CD14-positive monocyte (primary cell): ENCODE results near the gene GAMT. TPM values are rescaled to one million over a fixed set of nuclear protein-coding genes. Genes with fewer than 3 reads are reported as not detected.

Source experiments
- DNase-seq, 3 donors: peaks; one replicate each; pipeline ENCODE4 v3.0.0-alpha.2; 2011 to 2022
- H2AFZ ChIP-seq: 2 replicates; pipeline ENCODE4 v1.6.0; 2012; ENCODE audit warnings: mild to moderate bottlenecking, low read depth, low read length, inconsistent platforms; ENCODE audit not compliant: insufficient read depth, poor library complexity, severe bottlenecking
- H3K27ac ChIP-seq, 2 donors: 1 replicate in 1 of 2; 2 replicates in 1 of 2; pipeline ENCODE4 v1.5.1; 2012 to 2013; ENCODE audit warnings: low read length in 2 of 2, control low read depth in 1 of 2, inconsistent platforms in 1 of 2, low read depth in 1 of 2, mild to moderate bottlenecking in 1 of 2
- H3K27me3 ChIP-seq, 2 donors: one replicate each; pipeline versions ENCODE4 v1.6.0 to v1.6.1; 2011 to 2013; ENCODE audit warnings: low read length in 2 of 2; ENCODE audit not compliant: control insufficient read depth in 2 of 2, insufficient read depth in 2 of 2
- H3K36me3 ChIP-seq, 2 donors: replicated peaks in 1 of 2; 1 replicate in 1 of 2; 2 replicates in 1 of 2; pipeline versions ENCODE4 v1.5.1 to v1.6.1; 2012 to 2013; ENCODE audit warnings: low read length in 2 of 2, control low read depth in 1 of 2, inconsistent platforms in 1 of 2, mild to moderate bottlenecking in 1 of 2; ENCODE audit not compliant: insufficient read depth in 2 of 2, control insufficient read depth in 1 of 2
- H3K4me1 ChIP-seq, 2 donors: 1 replicate in 1 of 2; 2 replicates in 1 of 2; pipeline versions ENCODE4 v1.5.1 to v1.6.1; 2012 to 2013; ENCODE audit warnings: low read length in 2 of 2, control low read depth in 1 of 2, inconsistent platforms in 1 of 2, mild to moderate bottlenecking in 1 of 2, moderate library complexity in 1 of 2; ENCODE audit not compliant: insufficient read depth in 2 of 2, control insufficient read depth in 1 of 2
- H3K4me2 ChIP-seq: replicated peaks from 2 replicates; pipeline ENCODE3; 2012; ENCODE audit warnings: low read length, moderate library complexity, mild to moderate bottlenecking; ENCODE audit not compliant: poor library complexity, severe bottlenecking; ENCODE audit errors: extremely low read depth
- H3K4me3 ChIP-seq, 3 experiments: fragments of 200-600 bp in 1 of 3; sonication (generic) in 1 of 3; replicated peaks in 1 of 3; 1 replicate in 2 of 3; 2 replicates in 1 of 3; pipeline ENCODE4 v1.5.1; 2011 to 2013; ENCODE audit warnings: low read length in 3 of 3, mild to moderate bottlenecking in 3 of 3, control low read depth in 2 of 3, low read depth in 2 of 3, inconsistent platforms in 1 of 3, moderate library complexity in 1 of 3
- H3K79me2 ChIP-seq: 2 replicates; pipeline ENCODE4 v1.6.0; 2012; ENCODE audit warnings: mild to moderate bottlenecking, control low read depth, inconsistent platforms, low read length, moderate library complexity; ENCODE audit not compliant: insufficient read depth
- H3K9ac ChIP-seq: 2 replicates; pipeline ENCODE4 v1.6.0; 2017; ENCODE audit warnings: low read length, mild to moderate bottlenecking; ENCODE audit not compliant: insufficient read depth, poor library complexity, severe bottlenecking
- H3K9me3 ChIP-seq, 2 donors: replicated peaks in 1 of 2; 1 replicate in 1 of 2; 2 replicates in 1 of 2; pipeline versions ENCODE4 v1.5.1 to v1.6.1; 2012 to 2013; ENCODE audit warnings: low read length in 2 of 2, control low read depth in 1 of 2; ENCODE audit not compliant: control insufficient read depth in 1 of 2, insufficient read depth in 1 of 2
- H4K20me1 ChIP-seq: 2 replicates; pipeline ENCODE4 v1.6.0; 2012; ENCODE audit warnings: mild to moderate bottlenecking, low read length, control low read depth, moderate library complexity; ENCODE audit not compliant: insufficient read depth
- H3K27ac Mint-ChIP-seq, 7 donors: one replicate each; pipeline ENCODE4 v1.8.0; 2020; ENCODE audit warnings: mild to moderate bottlenecking in 7 of 7, mixed read lengths in 7 of 7, moderate library complexity in 6 of 7, inconsistent platforms in 2 of 7
- H3K27me3 Mint-ChIP-seq, 3 donors: one replicate each; pipeline ENCODE4 v1.8.0; 2021 to 2022; ENCODE audit warnings: low read depth in 3 of 3, mild to moderate bottlenecking in 3 of 3, mixed read lengths in 3 of 3, moderate library complexity in 3 of 3, inconsistent platforms in 1 of 3
- H3K36me3 Mint-ChIP-seq, 2 donors: one replicate each; pipeline ENCODE4 v1.8.0; 2020; ENCODE audit warnings: mixed read lengths in 2 of 2, inconsistent platforms in 1 of 2, mild to moderate bottlenecking in 1 of 2
- H3K4me1 Mint-ChIP-seq: one replicate; pipeline ENCODE4 v1.8.0; 2020; ENCODE audit warnings: mild to moderate bottlenecking, mixed read lengths
- H3K4me3 Mint-ChIP-seq, 2 donors: one replicate each; pipeline ENCODE4 v1.8.0; 2020; ENCODE audit warnings: mild to moderate bottlenecking in 2 of 2, mixed read lengths in 2 of 2, moderate library complexity in 1 of 2
- H3K9me3 Mint-ChIP-seq, 7 donors: one replicate each; pipeline ENCODE4 v1.8.0; 2020 to 2022; ENCODE audit warnings: mixed read lengths in 7 of 7, mild to moderate bottlenecking in 6 of 7, moderate library complexity in 6 of 7, inconsistent platforms in 2 of 7
- CTCF ChIP-seq: fragments of 200-600 bp; IDR thresholded peaks from one replicate; pipeline ENCODE4 v1.8.0; 2022; ENCODE audit warnings: antibody characterized with exemption, mild to moderate bottlenecking
- WGBS: methylation state at CpG from one replicate; pipeline ENCODE4 v1.1.5; 2013; ENCODE audit warnings: missing lambda C conversion rate; ENCODE audit not compliant: insufficient coverage; 5-methylcytosine and 5-hydroxymethylcytosine counted together
- intact Hi-C, 2 donors: fragments of 100-400 bp; cut with micrococcal nuclease; formaldehyde crosslinking; loops; one replicate each; pipeline versions ENCODE4 v1.15.0 to v1.15.1; 2023
- polyA plus RNA-seq, 3 donors: library from polyadenylated mRNA; depleted of rRNA in 1 of 3; unstranded in 2 of 3; stranded (reverse) in 1 of 3; fragments of 300-500 nt in 2 of 3; fragments of >200 nt in 1 of 3; fragmentation: Illumina TruSeq in 2 of 3; gene quantifications; 1 replicate in 2 of 3; 2 replicates in 1 of 3; pipeline ENCODE4 v1.2.3, GENCODE V29; 2012 to 2021

The GAMT gene
- polyA plus RNA-seq, 3 donors = 0.95 to 1.3 (median 0.96) TPM

- no peak overlapping the region for H2AFZ ChIP-seq
- intact Hi-C loops = no loop called here
- WGBS = 94% methylated on average over 29 of the region's 45 CpGs
- peaks cover 5% of the 10 kb centered on the region for H4K20me1 ChIP-seq
- no peak overlapping the region for H3K4me2 ChIP-seq
- H3K27me3 ChIP-seq = no peaks in the 10 kb centered on the region
- H3K9me3 Mint-ChIP-seq = peaks cover 0 to 2% (median 0%) of the 10 kb centered on the region in 7 donors
- peaks cover 51 to 53% of the 10 kb centered on the region in 2 donors for H3K36me3 ChIP-seq
- peaks cover 27% of the 10 kb centered on the region for H3K79me2 ChIP-seq
- H3K27ac ChIP-seq = no peak overlapping the region
- no peak overlapping the region for H3K9ac ChIP-seq
- peaks cover 43 to 65% of the 10 kb centered on the region in 2 donors for H3K36me3 Mint-ChIP-seq
- peaks cover 17% of the 10 kb centered on the region for H3K4me1 Mint-ChIP-seq
- no peak overlapping the region for H3K27ac Mint-ChIP-seq
- no peak for DNase-seq
- no peaks in the 10 kb centered on the region for H3K9me3 ChIP-seq
- peaks cover 0 to 4% (median 0%) of the 10 kb centered on the region in 3 donors for H3K27me3 Mint-ChIP-seq
- H3K4me3 Mint-ChIP-seq = no peak overlapping the region
- no peak for TF ChIP-seq CTCF
- H3K4me1 ChIP-seq = peaks cover 12 to 14% of the 10 kb centered on the region in 2 donors
- H3K4me3 ChIP-seq = no peak overlapping the region
These were observed 13.4 kb downstream of the GAMT start for GRCh38 chr19:1387684-1388636.

GRCh38 chr19:1386945-1387683 is 14.2 kb downstream of the GAMT start:
- Histone ChIP-seq H3K27me3 (no peaks in the 10 kb centered on the region), H3K79me2 (peaks cover 27% of the 10 kb centered on the region), H3K36me3 (peaks cover 43 to 44% of the 10 kb centered on the region in 2 donors), H3K4me3 (no peak overlapping the region), H3K4me2 (no peak overlapping the region), H4K20me1 (peaks cover 5% of the 10 kb centered on the region), H3K9me3 (no peaks in the 10 kb centered on the region), H3K9ac (no peak overlapping the region), H3K27ac (no peak overlapping the region), H2AFZ (no peak overlapping the region), H3K4me1 (peaks cover 12 to 14% of the 10 kb centered on the region in 2 donors)
- no peak for DNase-seq
- 95% methylated on average over 37 of the region's 39 CpGs for WGBS
- intact Hi-C loops = no loop called here
- Mint-ChIP-seq H3K36me3 (peaks cover 35 to 57% of the 10 kb centered on the region in 2 donors), H3K4me3 (no peak overlapping the region), H3K4me1 (peaks cover 20% of the 10 kb centered on the region), H3K9me3 (peaks cover 0 to 2% (median 0%) of the 10 kb centered on the region in 7 donors), H3K27ac (no peak overlapping the region), H3K27me3 (peaks cover 1 to 11% (median 2%) of the 10 kb centered on the region in 3 donors)
- TF ChIP-seq CTCF = no peak
